ENCODE data around the gene IGF1R. TPM values are rescaled to one million over a fixed set of nuclear protein-coding genes. Genes with fewer than 3 reads are reported as not detected.

The IGF1R gene
- total RNA-seq, 1 experiment from 2014 or later: 16.3 TPM

DNA sequence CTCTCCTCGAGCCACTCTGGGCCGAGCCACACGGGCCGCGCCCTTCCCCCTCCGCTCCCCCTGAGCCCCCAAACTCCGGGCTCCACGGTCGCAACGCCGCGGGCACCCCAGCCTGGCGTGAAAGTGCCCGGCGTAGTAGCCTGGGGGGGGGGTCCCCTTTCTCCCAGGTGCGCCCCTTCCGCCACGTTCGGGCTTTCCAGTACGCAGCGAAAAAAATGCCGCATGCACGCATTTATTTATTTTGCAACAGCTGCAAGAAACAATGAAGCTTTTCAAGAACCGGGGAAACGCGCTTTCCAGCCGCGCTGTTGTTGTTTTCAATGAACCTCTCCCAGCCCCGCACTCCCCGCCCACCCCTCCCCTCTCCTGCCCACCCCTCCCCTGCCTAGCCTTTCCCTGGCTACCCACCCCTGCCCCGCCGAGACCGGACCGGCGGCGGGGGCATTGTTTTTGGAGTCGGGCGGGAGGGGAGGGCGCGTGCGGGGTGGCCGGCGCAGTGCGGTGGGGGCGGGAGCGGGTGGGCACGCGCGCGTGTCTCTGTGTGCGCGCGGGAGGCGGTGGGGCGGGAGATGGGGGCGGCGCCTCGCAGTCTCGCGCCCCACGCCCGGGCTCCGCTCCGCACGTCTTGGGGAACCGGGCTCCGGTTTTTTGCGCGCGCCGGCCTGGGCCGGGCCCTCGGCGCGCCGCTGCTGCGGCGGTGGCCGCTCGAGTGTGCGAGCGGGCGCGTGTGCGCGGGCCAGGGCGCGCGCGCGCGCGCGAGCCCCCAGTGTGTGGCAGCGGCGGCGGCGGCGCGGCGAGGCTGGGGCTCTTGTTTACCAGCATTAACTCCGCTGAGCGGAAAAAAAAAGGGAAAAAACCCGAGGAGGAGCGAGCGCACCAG lies at the start of gene IGF1R (continued):
- no peak for TF ChIP-seq POLR2AphosphoS5 (IDR thresholded peaks at IDR 0.05; ENCODE audit: low read depth, low read length)
- TF ChIP-seq CBX3 (IDR thresholded peaks at IDR 0.05; ENCODE audit: low read depth): no peak
- TF ChIP-seq, protein P1, sequence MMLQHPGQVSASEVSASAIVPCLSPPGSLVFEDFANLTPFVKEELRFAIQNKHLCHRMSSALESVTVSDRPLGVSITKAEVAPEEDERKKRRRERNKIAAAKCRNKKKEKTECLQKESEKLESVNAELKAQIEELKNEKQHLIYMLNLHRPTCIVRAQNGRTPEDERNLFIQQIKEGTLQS (IDR thresholded peaks at IDR 0.05): no peak
- TF ChIP-seq JUND (IDR thresholded peaks at IDR 0.05): no peak
- TF ChIP-seq TCF7L2 (IDR thresholded peaks at IDR 0.05; ENCODE audit: borderline replicate concordance, extremely low read depth, insufficient read depth, insufficient read length): no peak
- no peak for TF ChIP-seq YY1 (IDR thresholded peaks at IDR 0.05; ENCODE audit: extremely low read depth, insufficient replicate concordance, low read depth, low read length)

DNA sequence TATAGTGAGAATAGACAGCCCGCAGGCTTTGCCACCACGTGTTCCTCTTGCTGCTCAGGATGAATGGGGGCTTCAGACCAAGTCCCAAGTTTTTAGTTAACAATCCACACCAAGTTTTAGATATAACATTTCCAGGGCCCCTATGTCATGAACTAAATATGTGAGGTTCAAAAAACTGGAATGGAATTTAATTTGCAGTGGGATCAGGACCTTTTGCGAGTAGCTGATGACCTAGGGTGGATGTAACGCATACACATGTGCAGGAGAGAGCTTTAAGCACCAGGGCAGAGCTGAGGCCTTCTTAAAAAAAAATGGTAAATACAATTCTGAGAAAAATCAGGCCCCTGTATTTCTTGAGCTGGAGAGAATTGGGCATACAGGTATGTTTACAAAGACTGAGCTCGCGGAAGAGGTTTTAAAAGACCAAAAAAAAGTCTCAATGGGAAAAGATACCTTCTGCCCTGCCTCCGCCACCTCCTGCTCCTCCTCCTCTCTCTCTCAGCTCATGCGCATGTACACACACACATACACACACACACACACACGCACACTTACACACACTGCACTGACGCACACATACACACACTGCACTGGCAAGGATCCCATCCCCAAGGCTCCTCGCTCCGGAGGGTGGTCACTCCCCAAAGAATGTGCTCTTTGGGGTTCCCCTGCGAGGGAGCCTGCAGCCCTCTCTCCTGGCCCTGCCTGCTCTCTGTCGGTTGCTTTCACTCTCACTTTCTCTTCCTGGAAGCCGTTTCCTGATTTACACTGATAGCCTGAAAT lies 48.2 kb upstream of the IGF1R start:
- Histone ChIP-seq H3K36me3 (ENCODE audit: control insufficient read depth in 1 of 2, insufficient read depth in 2 of 2, low read length in 2 of 2) (no peaks in the 10 kb centered on the region), H2AFZ (ENCODE audit: low read depth, low read length, poor library complexity, severe bottlenecking) (no peak overlapping the region), H3K4me2 (ENCODE audit: low read length) (no peak overlapping the region), H3K9ac (ENCODE audit: low read length) (no peak overlapping the region), H3K79me2 (ENCODE audit: insufficient read depth, low read length) (no peaks in the 10 kb centered on the region), H3K4me3 (replicated peaks in 1 of 2; ENCODE audit: low read depth in 1 of 2, low read length in 2 of 2) (no peak overlapping the region), H4K20me1 (ENCODE audit: insufficient read depth) (no peaks in the 10 kb centered on the region), H3K9me3 (ENCODE audit: control insufficient read depth in 1 of 2, insufficient read depth in 1 of 2, low read depth in 1 of 2, low read length in 2 of 2) (no peaks in the 10 kb centered on the region), H3K9me2 (ENCODE audit: insufficient read depth) (no peaks in the 10 kb centered on the region), H3K27ac (ENCODE audit: low read depth, low read length) (no peak overlapping the region), H3K27me3 (ENCODE audit: insufficient read depth, low read length) (peaks cover 35% of the 10 kb centered on the region), H3K4me1 (ENCODE audit: control insufficient read depth in 1 of 2, insufficient read depth in 2 of 2, low read length in 2 of 2) (peaks cover 0 to 6% of the 10 kb centered on the region in 2 experiments; a peak in 2 of 4 replicates)
- ATAC-seq: no peak
- ChIA-PET RAD21 (ENCODE audit: low non-redundant PET in 1 of 2, low total read pairs in 2 of 2, uncharacterized antibody in 2 of 2, unreplicated experiment in 2 of 2) (no interaction called here), CTCF (no interaction called here), POLR2A (no interaction called here)
- TF ChIP-seq JUND (IDR thresholded peaks at IDR 0.05): no peak
- TF ChIP-seq, protein P2, sequence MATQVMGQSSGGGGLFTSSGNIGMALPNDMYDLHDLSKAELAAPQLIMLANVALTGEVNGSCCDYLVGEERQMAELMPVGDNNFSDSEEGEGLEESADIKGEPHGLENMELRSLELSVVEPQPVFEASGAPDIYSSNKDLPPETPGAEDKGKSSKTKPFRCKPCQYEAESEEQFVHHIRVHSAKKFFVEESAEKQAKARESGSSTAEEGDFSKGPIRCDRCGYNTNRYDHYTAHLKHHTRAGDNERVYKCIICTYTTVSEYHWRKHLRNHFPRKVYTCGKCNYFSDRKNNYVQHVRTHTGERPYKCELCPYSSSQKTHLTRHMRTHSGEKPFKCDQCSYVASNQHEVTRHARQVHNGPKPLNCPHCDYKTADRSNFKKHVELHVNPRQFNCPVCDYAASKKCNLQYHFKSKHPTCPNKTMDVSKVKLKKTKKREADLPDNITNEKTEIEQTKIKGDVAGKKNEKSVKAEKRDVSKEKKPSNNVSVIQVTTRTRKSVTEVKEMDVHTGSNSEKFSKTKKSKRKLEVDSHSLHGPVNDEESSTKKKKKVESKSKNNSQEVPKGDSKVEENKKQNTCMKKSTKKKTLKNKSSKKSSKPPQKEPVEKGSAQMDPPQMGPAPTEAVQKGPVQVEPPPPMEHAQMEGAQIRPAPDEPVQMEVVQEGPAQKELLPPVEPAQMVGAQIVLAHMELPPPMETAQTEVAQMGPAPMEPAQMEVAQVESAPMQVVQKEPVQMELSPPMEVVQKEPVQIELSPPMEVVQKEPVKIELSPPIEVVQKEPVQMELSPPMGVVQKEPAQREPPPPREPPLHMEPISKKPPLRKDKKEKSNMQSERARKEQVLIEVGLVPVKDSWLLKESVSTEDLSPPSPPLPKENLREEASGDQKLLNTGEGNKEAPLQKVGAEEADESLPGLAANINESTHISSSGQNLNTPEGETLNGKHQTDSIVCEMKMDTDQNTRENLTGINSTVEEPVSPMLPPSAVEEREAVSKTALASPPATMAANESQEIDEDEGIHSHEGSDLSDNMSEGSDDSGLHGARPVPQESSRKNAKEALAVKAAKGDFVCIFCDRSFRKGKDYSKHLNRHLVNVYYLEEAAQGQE (IDR thresholded peaks at IDR 0.05; ENCODE audit: low read depth): no peak
- TF ChIP-seq ZFX (IDR thresholded peaks at IDR 0.05): no peak
- TF ChIP-seq, protein P3, sequence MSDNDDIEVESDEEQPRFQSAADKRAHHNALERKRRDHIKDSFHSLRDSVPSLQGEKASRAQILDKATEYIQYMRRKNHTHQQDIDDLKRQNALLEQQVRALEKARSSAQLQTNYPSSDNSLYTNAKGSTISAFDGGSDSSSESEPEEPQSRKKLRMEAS (IDR thresholded peaks at IDR 0.05): no peak
- TF ChIP-seq EGR1 (IDR thresholded peaks at IDR 0.05; ENCODE audit: low read depth): no peak
- intact Hi-C loops (cut with micrococcal nuclease): no loop called here
- no peak for DNase-seq (ENCODE audit: low read depth, low spot score)
- BruUV-seq (replicated peaks): no TSS peak
